ENCODE measurements around the gene AIF1L.

AIF1L gene

DNA sequence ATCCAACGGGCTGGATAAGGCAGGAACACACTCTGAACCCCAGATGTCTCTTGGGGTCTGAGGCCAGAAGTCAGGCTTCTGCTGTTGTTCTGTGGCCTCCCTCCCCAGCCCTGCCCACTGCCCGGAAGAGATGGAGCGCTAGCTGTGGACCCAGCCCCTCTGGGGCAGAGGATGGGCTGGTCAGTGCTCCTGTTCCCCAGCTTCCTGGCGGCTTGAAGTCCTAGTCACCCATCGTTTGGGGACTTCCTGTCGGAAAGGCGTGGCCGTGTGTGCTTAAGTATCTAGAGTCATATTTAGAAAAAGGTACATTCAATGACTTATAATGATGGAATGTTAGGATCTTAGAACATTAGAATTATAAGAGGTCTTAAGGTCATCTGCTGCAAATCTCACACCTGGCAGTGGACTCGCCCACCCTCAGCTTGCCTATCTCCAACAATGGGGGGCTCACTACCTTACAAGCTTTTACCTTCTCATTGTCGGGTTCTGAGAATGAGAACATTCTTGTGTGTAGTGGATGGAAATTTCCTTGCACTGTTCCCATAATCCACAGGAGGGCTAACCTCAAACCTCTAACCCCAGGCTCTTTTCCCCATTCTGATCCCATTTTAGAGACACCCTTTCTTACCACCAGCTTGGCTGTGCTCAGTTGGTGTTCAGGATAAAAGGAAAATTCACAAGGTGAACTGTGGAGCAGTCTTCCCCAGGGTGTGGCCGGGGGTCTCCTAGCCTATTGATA lies 13.4 kb upstream of the AIF1L start:
- H3K4me1 ChIP-seq (ENCODE audit: control insufficient read depth, insufficient read depth, low read length) = no peaks in the 10 kb centered on the region
- peaks cover 6% of the 10 kb centered on the region for H3K27me3 ChIP-seq (ENCODE audit: control insufficient read depth, insufficient read depth, low read length)
- H3K36me3 ChIP-seq (ENCODE audit: control insufficient read depth, insufficient read depth, low read length) = no peaks in the 10 kb centered on the region
- H3K9ac ChIP-seq (ENCODE audit: low read length) = no peak overlapping the region
- no peaks in the 10 kb centered on the region for H3K9me3 ChIP-seq (ENCODE audit: control insufficient read depth, low read length)
- H3K4me3 ChIP-seq (ENCODE audit: low read length) = no peak overlapping the region

DNA sequence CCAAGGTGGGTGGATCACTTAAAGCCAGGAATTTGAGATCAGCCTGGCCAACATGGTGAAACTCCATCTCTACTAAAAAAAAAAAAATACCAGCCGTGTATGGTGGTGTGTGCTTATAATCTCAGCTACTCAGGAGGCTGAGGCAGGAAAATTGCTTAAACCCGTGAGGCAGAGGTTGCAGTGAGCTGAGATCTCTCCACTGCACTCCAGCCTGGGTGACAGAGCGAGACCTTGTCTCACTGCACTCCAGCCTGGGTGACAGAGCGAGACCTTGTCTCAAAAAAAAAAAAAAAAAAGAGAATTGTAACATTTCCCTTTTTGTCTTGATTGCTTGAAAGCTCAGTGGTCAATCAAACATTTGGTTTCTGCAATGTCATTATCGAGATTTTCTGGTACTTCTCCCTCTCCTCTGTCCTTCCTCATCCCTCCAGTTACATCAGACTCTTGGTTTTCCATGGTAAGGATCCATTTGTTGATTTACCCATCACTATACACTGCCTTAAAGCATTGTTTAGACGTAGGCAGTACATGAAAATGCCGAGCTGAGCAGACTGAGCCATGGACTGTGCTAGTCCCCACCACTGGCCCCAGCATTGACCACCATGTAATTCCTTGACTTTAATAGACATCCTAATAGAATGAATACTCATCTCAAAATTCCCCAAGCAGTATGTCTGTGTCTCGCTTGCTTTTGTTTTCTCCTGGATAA lies 11.5 kb upstream of the AIF1L start:
- H3K9me3 ChIP-seq (ENCODE audit: control insufficient read depth, low read length) = no peaks in the 10 kb centered on the region
- no peak overlapping the region for H3K9ac ChIP-seq (ENCODE audit: low read length)
- peaks cover 3% of the 10 kb centered on the region for H3K27me3 ChIP-seq (ENCODE audit: control insufficient read depth, insufficient read depth, low read length)

DNA sequence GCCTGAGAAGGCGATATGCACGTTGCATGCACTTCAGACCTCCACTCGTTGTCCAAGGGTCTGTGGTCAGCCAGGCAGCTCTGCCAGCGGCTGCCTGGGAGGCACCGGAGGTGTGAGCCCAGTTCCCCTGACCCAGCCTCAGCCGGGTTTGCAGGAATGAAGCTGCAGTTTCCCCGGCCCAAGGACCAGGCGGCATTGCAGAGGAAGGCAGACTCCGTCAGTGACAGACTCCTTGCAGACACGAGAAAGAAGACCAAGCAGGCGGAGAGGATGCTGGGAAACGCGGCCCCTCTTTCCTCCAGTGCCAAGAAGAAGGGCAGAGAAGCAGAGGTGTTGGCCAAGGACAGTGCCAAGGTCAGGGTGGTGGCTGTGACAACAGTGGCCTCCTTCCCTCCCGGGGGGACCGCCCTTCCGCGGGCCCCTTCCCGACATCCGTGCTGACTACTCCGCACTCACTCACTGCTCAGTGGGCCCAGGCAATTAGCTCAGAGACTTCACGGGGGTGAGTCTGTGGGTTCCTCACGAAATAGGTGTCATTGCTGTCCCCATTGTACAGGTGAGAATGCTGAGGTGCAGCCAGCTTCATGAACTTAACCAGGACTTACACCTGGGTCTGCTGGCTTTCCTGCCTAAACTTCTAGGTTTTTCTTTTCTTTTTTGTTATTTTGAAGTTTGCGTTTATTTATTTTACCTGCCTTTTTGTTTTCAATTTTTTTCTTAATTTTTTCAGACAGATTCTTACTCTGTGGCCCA lies 10.8 kb upstream of the AIF1L start:
- H3K36me3 ChIP-seq (ENCODE audit: control insufficient read depth, insufficient read depth, low read length) = no peaks in the 10 kb centered on the region
- peaks cover 3% of the 10 kb centered on the region for H3K27me3 ChIP-seq (ENCODE audit: control insufficient read depth, insufficient read depth, low read length)
- H3K4me1 ChIP-seq (ENCODE audit: control insufficient read depth, insufficient read depth, low read length) = no peaks in the 10 kb centered on the region
- no peak overlapping the region for H3K4me3 ChIP-seq (ENCODE audit: low read length)
- no peaks in the 10 kb centered on the region for H3K9me3 ChIP-seq (ENCODE audit: control insufficient read depth, low read length)
- H3K9ac ChIP-seq (ENCODE audit: low read length) = no peak overlapping the region

More for the DNA sequence above, 11.5 kb upstream of the AIF1L start:
- H3K36me3 ChIP-seq (ENCODE audit: control insufficient read depth, insufficient read depth, low read length) = no peaks in the 10 kb centered on the region
- no peaks in the 10 kb centered on the region for H3K4me1 ChIP-seq (ENCODE audit: control insufficient read depth, insufficient read depth, low read length)
- no peak overlapping the region for H3K4me3 ChIP-seq (ENCODE audit: low read length)

DNA sequence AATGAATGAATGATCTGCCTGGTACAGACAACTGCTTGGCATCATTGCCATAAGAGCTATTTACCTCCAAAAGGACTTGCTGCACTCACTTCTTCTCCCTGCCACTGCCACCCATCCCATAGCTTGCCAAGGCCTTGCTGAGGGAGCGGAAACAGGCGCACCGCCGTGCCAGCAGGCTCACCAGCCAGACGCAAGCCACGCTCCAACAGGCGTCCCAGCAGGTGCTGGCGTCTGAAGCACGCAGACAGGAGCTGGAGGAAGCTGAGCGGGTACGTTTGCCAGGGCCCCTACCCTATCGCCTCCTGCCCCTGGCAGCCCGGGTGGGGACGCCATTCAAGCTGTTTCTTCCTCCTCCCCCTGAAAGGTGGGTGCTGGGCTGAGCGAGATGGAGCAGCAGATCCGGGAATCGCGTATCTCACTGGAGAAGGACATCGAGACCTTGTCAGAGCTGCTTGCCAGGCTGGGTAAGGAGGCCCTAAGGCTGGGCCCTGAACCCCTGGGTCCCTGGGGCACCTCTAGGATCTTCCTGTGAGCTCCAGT lies 8.9 kb upstream of the AIF1L start:
- Histone ChIP-seq H3K4me3 (ENCODE audit: low read length) (no peak overlapping the region), H3K9ac (ENCODE audit: low read length) (no peak overlapping the region), H3K27me3 (ENCODE audit: control insufficient read depth, insufficient read depth, low read length) (peaks cover 4% of the 10 kb centered on the region), H3K9me3 (ENCODE audit: control insufficient read depth, low read length) (no peaks in the 10 kb centered on the region), H3K4me1 (ENCODE audit: control insufficient read depth, insufficient read depth, low read length) (no peaks in the 10 kb centered on the region), H3K36me3 (ENCODE audit: control insufficient read depth, insufficient read depth, low read length) (no peaks in the 10 kb centered on the region)

- Histone ChIP-seq H3K4me1 (ENCODE audit: control insufficient read depth, insufficient read depth, low read length) (no peaks in the 10 kb centered on the region), H3K9me3 (ENCODE audit: control insufficient read depth, low read length) (no peaks in the 10 kb centered on the region), H3K9ac (ENCODE audit: low read length) (no peak overlapping the region)
Measured at GRCh38 chr9:131090025-131090787, 6.1 kb upstream of the AIF1L start.

DNA sequence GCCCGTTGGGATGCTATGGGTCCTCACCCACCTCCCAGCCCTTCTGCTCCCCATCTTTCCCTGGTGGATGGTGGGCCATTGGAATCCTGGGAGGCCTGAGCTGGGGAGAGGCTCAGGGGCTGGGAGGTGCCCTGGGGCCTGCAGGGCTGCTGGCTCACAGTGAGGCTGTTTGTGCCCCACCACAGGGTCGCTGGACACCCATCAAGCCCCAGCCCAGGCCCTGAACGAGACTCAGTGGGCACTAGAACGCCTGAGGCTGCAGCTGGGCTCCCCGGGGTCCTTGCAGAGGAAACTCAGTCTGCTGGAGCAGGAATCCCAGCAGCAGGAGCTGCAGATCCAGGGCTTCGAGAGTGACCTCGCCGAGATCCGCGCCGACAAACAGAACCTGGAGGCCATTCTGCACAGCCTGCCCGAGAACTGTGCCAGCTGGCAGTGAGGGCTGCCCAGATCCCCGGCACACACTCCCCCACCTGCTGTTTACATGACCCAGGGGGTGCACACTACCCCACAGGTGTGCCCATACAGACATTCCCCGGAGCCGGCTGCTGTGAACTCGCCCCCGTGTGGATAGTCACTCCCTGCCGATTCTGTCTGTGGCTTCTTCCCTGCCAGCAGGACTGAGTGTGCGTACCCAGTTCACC lies 4.9 kb upstream of the AIF1L start:
- no peak overlapping the region for H3K4me3 ChIP-seq (ENCODE audit: low read length)
- no peak overlapping the region for H3K9ac ChIP-seq (ENCODE audit: low read length)
- no peaks in the 10 kb centered on the region for H3K36me3 ChIP-seq (ENCODE audit: control insufficient read depth, insufficient read depth, low read length)
- H3K9me3 ChIP-seq (ENCODE audit: control insufficient read depth, low read length) = no peaks in the 10 kb centered on the region
- no peaks in the 10 kb centered on the region for H3K4me1 ChIP-seq (ENCODE audit: control insufficient read depth, insufficient read depth, low read length)
- peaks cover 36% of the 10 kb centered on the region for H3K27me3 ChIP-seq (ENCODE audit: control insufficient read depth, insufficient read depth, low read length)

More at GRCh38 chr9:131090025-131090787, 6.1 kb upstream of the AIF1L start:
- Histone ChIP-seq H3K4me3 (ENCODE audit: low read length) (no peak overlapping the region), H3K36me3 (ENCODE audit: control insufficient read depth, insufficient read depth, low read length) (no peaks in the 10 kb centered on the region), H3K27me3 (ENCODE audit: control insufficient read depth, insufficient read depth, low read length) (peaks cover 27% of the 10 kb centered on the region)

- Histone ChIP-seq H3K27me3 (ENCODE audit: control insufficient read depth, insufficient read depth, low read length) (peaks cover 41% of the 10 kb centered on the region), H3K4me3 (ENCODE audit: low read length) (no peak overlapping the region), H3K9me3 (ENCODE audit: control insufficient read depth, low read length) (no peaks in the 10 kb centered on the region), H3K36me3 (ENCODE audit: control insufficient read depth, insufficient read depth, low read length) (no peaks in the 10 kb centered on the region), H3K4me1 (ENCODE audit: control insufficient read depth, insufficient read depth, low read length) (peaks cover 3% of the 10 kb centered on the region), H3K9ac (ENCODE audit: low read length) (no peak overlapping the region)
Measured at GRCh38 chr9:131092030-131092429, 4.3 kb upstream of the AIF1L start.

DNA sequence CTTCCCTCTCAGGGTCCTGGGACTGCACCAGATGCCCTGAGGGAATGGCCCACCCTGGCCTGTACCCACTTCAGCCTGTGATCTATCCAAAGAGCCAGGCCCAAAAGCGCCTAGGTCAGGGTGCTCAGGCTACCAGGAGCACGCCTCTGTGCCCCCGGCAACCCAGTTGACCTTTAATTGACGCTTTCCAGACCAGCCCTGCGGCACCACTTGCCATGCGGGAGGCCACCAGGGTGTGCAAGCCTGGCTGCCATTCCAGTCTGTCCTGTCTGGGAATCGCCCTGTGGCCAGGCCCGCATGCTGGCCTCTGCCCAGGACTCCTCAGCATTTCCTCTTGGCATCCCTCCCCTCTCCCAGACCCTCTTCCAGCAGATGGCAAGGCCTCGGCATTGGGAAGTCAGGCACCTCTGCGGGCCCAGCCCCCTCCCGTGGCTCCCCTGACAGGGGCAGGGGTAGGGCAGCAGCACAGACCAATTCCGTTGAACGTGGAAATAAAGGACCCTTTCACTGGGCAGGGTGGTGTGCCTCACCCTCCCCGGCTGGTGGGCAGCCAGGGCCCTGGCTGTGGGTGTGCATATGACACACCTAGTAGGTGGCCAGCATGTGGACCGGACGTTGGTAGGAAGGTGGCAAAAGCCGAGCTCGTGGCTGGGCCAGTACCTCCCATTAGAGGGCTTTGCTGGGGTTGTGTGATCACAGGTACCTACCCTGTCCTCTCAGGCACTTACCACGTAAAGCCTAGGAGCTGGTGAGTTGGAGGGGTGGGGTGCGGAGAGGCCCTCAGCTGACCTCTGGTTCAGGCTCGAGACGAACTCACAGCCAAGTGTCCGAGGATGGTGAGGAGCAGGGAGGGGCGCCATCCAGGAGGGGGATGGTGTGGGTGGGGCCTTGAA lies 3.5 kb upstream of the AIF1L start:
- no peaks in the 10 kb centered on the region for H3K9me3 ChIP-seq (ENCODE audit: control insufficient read depth, low read length)
- peaks cover 6% of the 10 kb centered on the region for H3K4me1 ChIP-seq (ENCODE audit: control insufficient read depth, insufficient read depth, low read length)
- H3K36me3 ChIP-seq (ENCODE audit: control insufficient read depth, insufficient read depth, low read length) = no peaks in the 10 kb centered on the region
- H3K9ac ChIP-seq (ENCODE audit: low read length) = no peak overlapping the region
- H3K4me3 ChIP-seq (ENCODE audit: low read length) = no peak overlapping the region
- peaks cover 48% of the 10 kb centered on the region for H3K27me3 ChIP-seq (ENCODE audit: control insufficient read depth, insufficient read depth, low read length)

DNA sequence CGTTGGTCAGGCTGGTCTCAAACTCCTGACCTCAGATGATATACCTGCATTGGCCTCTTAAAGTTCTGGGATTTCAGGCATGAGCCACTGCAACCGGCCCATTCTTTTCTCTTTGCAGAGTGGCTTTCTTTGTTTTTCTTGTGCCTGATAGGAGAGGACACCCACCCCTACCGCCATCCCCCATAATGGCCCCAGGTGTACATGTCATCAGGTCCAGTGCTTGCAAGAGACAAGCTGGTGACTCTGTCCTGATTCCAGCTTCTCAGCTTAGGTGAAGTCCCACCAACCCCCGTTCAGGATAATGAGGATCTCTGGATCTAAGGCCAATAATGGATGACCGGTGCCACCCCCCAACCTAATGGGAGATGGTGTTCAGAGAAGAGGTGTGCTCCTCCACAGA lies 2.3 kb upstream of the AIF1L start:
- peaks cover 6% of the 10 kb centered on the region for H3K4me1 ChIP-seq (ENCODE audit: control insufficient read depth, insufficient read depth, low read length)
- peaks cover 53% of the 10 kb centered on the region for H3K27me3 ChIP-seq (ENCODE audit: control insufficient read depth, insufficient read depth, low read length)
- H3K9ac ChIP-seq (ENCODE audit: low read length) = no peak overlapping the region
- H3K36me3 ChIP-seq (ENCODE audit: control insufficient read depth, insufficient read depth, low read length) = no peaks in the 10 kb centered on the region
- no peak overlapping the region for H3K4me3 ChIP-seq (ENCODE audit: low read length)
- H3K9me3 ChIP-seq (ENCODE audit: control insufficient read depth, low read length) = no peaks in the 10 kb centered on the region

DNA sequence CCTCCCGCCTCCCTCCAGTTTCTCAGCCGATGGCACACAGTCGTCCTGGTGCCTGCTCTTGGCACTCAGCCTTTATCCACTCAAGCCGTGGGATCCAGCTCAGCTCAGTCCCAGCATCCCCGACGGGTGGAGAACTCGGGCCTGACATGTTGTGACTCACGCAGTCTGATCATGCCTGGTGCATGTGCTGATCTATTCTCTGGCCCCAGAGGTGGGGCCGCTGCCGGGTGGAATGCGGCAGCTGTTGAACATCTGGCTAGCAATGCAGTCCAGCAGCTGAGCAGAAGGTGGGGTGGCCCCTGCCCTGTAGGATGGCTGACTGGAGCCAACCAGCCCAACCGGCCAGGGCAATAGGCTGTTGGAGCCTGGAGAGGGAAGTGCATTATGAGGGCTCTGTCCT lies 1.7 kb upstream of the AIF1L start:
- Histone ChIP-seq H3K9ac (ENCODE audit: low read length) (no peak overlapping the region), H3K4me3 (ENCODE audit: low read length) (no peak overlapping the region), H3K9me3 (ENCODE audit: control insufficient read depth, low read length) (no peaks in the 10 kb centered on the region), H3K4me1 (ENCODE audit: control insufficient read depth, insufficient read depth, low read length) (peaks cover 6% of the 10 kb centered on the region), H3K27me3 (ENCODE audit: control insufficient read depth, insufficient read depth, low read length) (peaks cover 53% of the 10 kb centered on the region), H3K36me3 (ENCODE audit: control insufficient read depth, insufficient read depth, low read length) (no peaks in the 10 kb centered on the region)
